ENCODE measurements around the gene PAQR9. TPM values are rescaled to one million over a fixed set of nuclear protein-coding genes. Genes with fewer than 3 reads are reported as not detected.

Gene PAQR9
- total and polyA plus RNA-seq, 2 of the 13 experiments (the other 11 are each of a cell fraction or from before 2014, with no cell fraction given): 3.7 to 10.3 TPM

- 0 out of 2 replicates have a peak, but pooled peaks have one; percentile 46 for TF ChIP-seq PRMT3 (CRISPR knock-in tag; IDR thresholded peaks at IDR 0.05; ENCODE audit: borderline replicate concordance, low read depth)
- TF ChIP-seq MEIS1 (CRISPR knock-in tag; IDR thresholded peaks at IDR 0.05; ENCODE audit: borderline replicate concordance): peak; percentile 80; the same call in 1 of the 2 replicates
- TF ChIP-seq ARNT2 (CRISPR knock-in tag; IDR thresholded peaks at IDR 0.05; ENCODE audit: low read depth): peak; percentile 69; the same call in 1 of the 2 replicates
- TF ChIP-seq, protein P1, sequence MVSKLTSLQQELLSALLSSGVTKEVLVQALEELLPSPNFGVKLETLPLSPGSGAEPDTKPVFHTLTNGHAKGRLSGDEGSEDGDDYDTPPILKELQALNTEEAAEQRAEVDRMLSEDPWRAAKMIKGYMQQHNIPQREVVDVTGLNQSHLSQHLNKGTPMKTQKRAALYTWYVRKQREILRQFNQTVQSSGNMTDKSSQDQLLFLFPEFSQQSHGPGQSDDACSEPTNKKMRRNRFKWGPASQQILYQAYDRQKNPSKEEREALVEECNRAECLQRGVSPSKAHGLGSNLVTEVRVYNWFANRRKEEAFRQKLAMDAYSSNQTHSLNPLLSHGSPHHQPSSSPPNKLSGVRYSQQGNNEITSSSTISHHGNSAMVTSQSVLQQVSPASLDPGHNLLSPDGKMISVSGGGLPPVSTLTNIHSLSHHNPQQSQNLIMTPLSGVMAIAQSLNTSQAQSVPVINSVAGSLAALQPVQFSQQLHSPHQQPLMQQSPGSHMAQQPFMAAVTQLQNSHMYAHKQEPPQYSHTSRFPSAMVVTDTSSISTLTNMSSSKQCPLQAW (CRISPR knock-in tag; IDR thresholded peaks at IDR 0.05): no peak; the same call in none of the 2 replicates
- TF ChIP-seq CCDC6 (CRISPR knock-in tag; IDR thresholded peaks at IDR 0.05): no peak; the same call in 1 of the 2 replicates
- no peak for TF ChIP-seq TAF15 (IDR thresholded peaks at IDR 0.05; ENCODE audit: low read depth, low read length, poor library complexity, severe bottlenecking)
- no peak for TF ChIP-seq ZMYM3 (CRISPR knock-in tag; IDR thresholded peaks at IDR 0.05)
- TF ChIP-seq ZNF543 (CRISPR knock-in tag; IDR thresholded peaks at IDR 0.05): no peak
- no peak for TF ChIP-seq CEBPG (CRISPR knock-in tag; IDR thresholded peaks at IDR 0.05)
- no peak; the same call in 1 of the 2 replicates for TF ChIP-seq HOXA5 (CRISPR knock-in tag; IDR thresholded peaks at IDR 0.05)
- no peak for TF ChIP-seq GMEB2 (CRISPR knock-in tag; IDR thresholded peaks at IDR 0.05; ENCODE audit: low read depth)
- no peak for TF ChIP-seq PRDM15 (CRISPR knock-in tag; IDR thresholded peaks at IDR 0.05)
- no peak for TF ChIP-seq ZNF24 (IDR thresholded peaks at IDR 0.05)
- TF ChIP-seq MZF1 (CRISPR knock-in tag; IDR thresholded peaks at IDR 0.05; ENCODE audit: borderline replicate concordance): peak; percentile 88; the same call in 1 of the 2 replicates
- 0 out of 2 replicates have a peak, but pooled peaks have one; percentile 34 for TF ChIP-seq SMAD1 (CRISPR knock-in tag; IDR thresholded peaks at IDR 0.05; ENCODE audit: borderline replicate concordance, low read depth)
- no peak for TF ChIP-seq ZSCAN20 (CRISPR knock-in tag; IDR thresholded peaks at IDR 0.05; ENCODE audit: borderline replicate concordance)
- no peak for TF ChIP-seq ZNF230 (CRISPR knock-in tag; IDR thresholded peaks at IDR 0.05)
- TF ChIP-seq BCL3 (CRISPR knock-in tag; IDR thresholded peaks at IDR 0.05): peak; percentile 53; the same call in 1 of the 2 replicates
- TF ChIP-seq RCOR2 (CRISPR knock-in tag; IDR thresholded peaks at IDR 0.05): no peak
- peak; percentile 64; the same call in 1 of the 2 replicates for TF ChIP-seq ZNF788 (CRISPR knock-in tag; IDR thresholded peaks at IDR 0.05; ENCODE audit: borderline replicate concordance)
- peak; percentile 52; the same call in 1 of the 2 replicates for TF ChIP-seq RXRA (CRISPR knock-in tag; IDR thresholded peaks at IDR 0.05)
- no peak for TF ChIP-seq DNMT3B (CRISPR knock-in tag; conservative IDR thresholded peaks at IDR 0.05)
Observed at GRCh38 chr3:142962520-142963233, 797 bp downstream of the PAQR9 start (continued).
